Loucy (cell line): ENCODE results near the gene MARCHF2.

Experiments used
- H2AFZ ChIP-seq: fragments of 200-600 bp; sonication (generic); 2 replicates; pipeline ENCODE4 v1.6.0; 2016; ENCODE audit warnings: antibody characterized with exemption, mild to moderate bottlenecking, low read length, moderate library complexity
- H3F3A ChIP-seq: fragments of 200-600 bp; 2 replicates; pipeline ENCODE4 v1.6.0; 2016; ENCODE audit warnings: antibody characterized with exemption, low read depth, mild to moderate bottlenecking
- H3K27me3 ChIP-seq: fragments of 200-600 bp; sonication (generic); 2 replicates; pipeline ENCODE4 v1.6.1; 2014; ENCODE audit warnings: low read length, mild to moderate bottlenecking; ENCODE audit not compliant: insufficient read depth, poor library complexity, severe bottlenecking
- H3K36me3 ChIP-seq: fragments of 200-600 bp; sonication (generic); 2 replicates; pipeline ENCODE4 v1.6.1; 2016; ENCODE audit warnings: low read length; ENCODE audit not compliant: insufficient read depth
- H3K4me1 ChIP-seq: fragments of 200-600 bp; sonication (generic); 2 replicates; pipeline ENCODE4 v1.5.1; 2014; ENCODE audit warnings: low read length, mild to moderate bottlenecking; ENCODE audit not compliant: insufficient read depth, poor library complexity, severe bottlenecking
- H3K4me2 ChIP-seq: fragments of 200-600 bp; sonication (generic); 2 replicates; pipeline ENCODE4 v1.6.0; 2014; ENCODE audit warnings: antibody characterized with exemption, low read length, low read depth, mild to moderate bottlenecking; ENCODE audit not compliant: poor library complexity, severe bottlenecking
- H3K4me3 ChIP-seq: fragments of 200-600 bp; sonication (generic); 2 replicates; pipeline ENCODE4 v1.5.1; 2014; ENCODE audit warnings: low read length, mild to moderate bottlenecking, mixed read lengths; ENCODE audit not compliant: poor library complexity, severe bottlenecking
- H3K79me2 ChIP-seq: fragments of 200-600 bp; sonication (generic); 2 replicates; pipeline ENCODE4 v1.6.1; 2014; ENCODE audit warnings: low read length; ENCODE audit not compliant: insufficient read depth
- H3K9ac ChIP-seq: fragments of 200-600 bp; sonication (generic); 2 replicates; pipeline ENCODE4 v1.6.0; 2014; ENCODE audit warnings: mild to moderate bottlenecking, low read depth, low read length, moderate library complexity; ENCODE audit not compliant: poor library complexity, severe bottlenecking
- H3K9me2 ChIP-seq: fragments of 200-600 bp; sonication (generic); replicated peaks from 2 replicates; pipeline ENCODE4 v1.6.1; 2016; ENCODE audit warnings: low read depth, low read length, mixed read lengths
- H3K9me3 ChIP-seq: fragments of 200-600 bp; sonication (generic); 2 replicates; pipeline ENCODE4 v1.6.1; 2014; ENCODE audit warnings: mild to moderate bottlenecking, antibody characterized with exemption, low read length, low read depth; ENCODE audit not compliant: insufficient read depth
- H4K20me1 ChIP-seq: fragments of 200-600 bp; sonication (generic); 2 replicates; pipeline ENCODE4 v1.6.0; 2014; ENCODE audit warnings: antibody characterized with exemption, low read length, mild to moderate bottlenecking; ENCODE audit not compliant: insufficient read depth, poor library complexity, severe bottlenecking
- EZH2phosphoT487 ChIP-seq: fragments of 200-600 bp; IDR thresholded peaks from 2 replicates; pipeline ENCODE4 v1.6.1; 2018; ENCODE audit warnings: antibody characterized with exemption, mild to moderate bottlenecking, moderate library complexity, borderline replicate concordance
- TF ChIP-seq, protein P1 (sequence below): fragments of 200-600 bp; sonication (generic); conservative IDR thresholded peaks from 2 replicates; pipeline ENCODE4 v1.5.1; 2014; ENCODE audit warnings: mild to moderate bottlenecking, antibody characterized with exemption, low read length

The MARCHF2 gene

DNA sequence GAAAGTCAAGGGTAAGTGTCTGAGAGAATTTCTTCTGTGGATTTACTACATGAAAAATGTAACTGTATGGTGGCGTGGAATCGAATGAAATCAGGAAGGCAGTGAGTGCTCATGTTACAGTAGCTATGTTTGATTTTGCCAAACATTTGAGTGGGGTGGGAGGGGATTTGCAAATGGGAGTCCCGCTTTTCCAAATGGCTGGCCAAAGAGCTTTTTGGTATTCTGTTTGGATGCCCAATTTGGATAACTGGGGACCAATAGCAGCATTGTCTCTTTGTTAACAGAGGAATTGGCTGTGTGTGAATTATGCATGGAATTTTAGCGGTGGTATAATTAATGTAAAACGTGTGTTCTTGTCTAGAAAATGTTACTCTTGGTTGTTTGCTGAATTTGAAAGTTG is 49.5 kb downstream of the MARCHF2 start:
- Histone ChIP-seq H3K36me3 (peaks cover 99% of the 10 kb centered on the region), H2AFZ (no peak overlapping the region), H3K9me2 (no peaks in the 10 kb centered on the region), H3K9me3 (no peaks in the 10 kb centered on the region), H3K4me1 (peaks cover under 1% of the 10 kb centered on the region), H3K79me2 (peaks cover 96% of the 10 kb centered on the region), H3K9ac (no peak overlapping the region), H3K27me3 (no peaks in the 10 kb centered on the region), H3K4me2 (no peak overlapping the region), H4K20me1 (peaks cover 97% of the 10 kb centered on the region), H3K4me3 (no peak overlapping the region), H3F3A (no peaks in the 10 kb centered on the region)
- TF ChIP-seq, protein P1, sequence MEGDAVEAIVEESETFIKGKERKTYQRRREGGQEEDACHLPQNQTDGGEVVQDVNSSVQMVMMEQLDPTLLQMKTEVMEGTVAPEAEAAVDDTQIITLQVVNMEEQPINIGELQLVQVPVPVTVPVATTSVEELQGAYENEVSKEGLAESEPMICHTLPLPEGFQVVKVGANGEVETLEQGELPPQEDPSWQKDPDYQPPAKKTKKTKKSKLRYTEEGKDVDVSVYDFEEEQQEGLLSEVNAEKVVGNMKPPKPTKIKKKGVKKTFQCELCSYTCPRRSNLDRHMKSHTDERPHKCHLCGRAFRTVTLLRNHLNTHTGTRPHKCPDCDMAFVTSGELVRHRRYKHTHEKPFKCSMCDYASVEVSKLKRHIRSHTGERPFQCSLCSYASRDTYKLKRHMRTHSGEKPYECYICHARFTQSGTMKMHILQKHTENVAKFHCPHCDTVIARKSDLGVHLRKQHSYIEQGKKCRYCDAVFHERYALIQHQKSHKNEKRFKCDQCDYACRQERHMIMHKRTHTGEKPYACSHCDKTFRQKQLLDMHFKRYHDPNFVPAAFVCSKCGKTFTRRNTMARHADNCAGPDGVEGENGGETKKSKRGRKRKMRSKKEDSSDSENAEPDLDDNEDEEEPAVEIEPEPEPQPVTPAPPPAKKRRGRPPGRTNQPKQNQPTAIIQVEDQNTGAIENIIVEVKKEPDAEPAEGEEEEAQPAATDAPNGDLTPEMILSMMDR: no peak
- no peak for TF ChIP-seq EZH2phosphoT487

DNA sequence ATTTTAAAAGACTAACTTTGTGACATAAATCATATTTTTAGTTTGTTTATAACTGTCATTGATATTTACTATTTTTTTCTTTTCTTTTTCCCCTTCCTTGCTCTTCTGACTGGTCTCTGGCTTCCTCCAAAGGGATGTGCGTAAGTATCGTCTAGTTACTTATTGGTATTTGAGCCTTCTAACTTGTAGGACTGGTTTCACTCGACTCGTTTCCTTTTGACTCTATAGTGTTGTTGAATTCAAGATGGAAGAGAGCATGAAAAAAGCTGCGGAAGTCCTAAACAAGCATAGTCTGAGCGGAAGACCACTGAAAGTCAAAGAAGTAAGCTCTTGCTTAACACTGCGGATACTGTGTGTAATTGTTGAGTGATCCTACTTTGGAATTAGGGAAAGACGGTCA is 50.3 kb downstream of the MARCHF2 start:
- H3K4me3 ChIP-seq: no peak overlapping the region
- H3K27me3 ChIP-seq: no peaks in the 10 kb centered on the region
- no peak overlapping the region for H2AFZ ChIP-seq
- H3F3A ChIP-seq: no peaks in the 10 kb centered on the region
- H4K20me1 ChIP-seq: peaks cover 94% of the 10 kb centered on the region
- H3K9ac ChIP-seq: no peak overlapping the region
- H3K4me1 ChIP-seq: no peaks in the 10 kb centered on the region
- TF ChIP-seq EZH2phosphoT487: no peak
- TF ChIP-seq, protein P1: no peak
- H3K79me2 ChIP-seq: peaks cover 94% of the 10 kb centered on the region
- H3K9me2 ChIP-seq: no peaks in the 10 kb centered on the region
- no peak overlapping the region for H3K4me2 ChIP-seq
- H3K36me3 ChIP-seq: peaks cover 99% of the 10 kb centered on the region
- H3K9me3 ChIP-seq: no peaks in the 10 kb centered on the region

- Histone ChIP-seq H3K79me2 (peaks cover 86% of the 10 kb centered on the region), H3K4me1 (no peaks in the 10 kb centered on the region), H3K9ac (no peak overlapping the region), H3K4me2 (no peak overlapping the region), H3K9me2 (no peaks in the 10 kb centered on the region), H3F3A (no peaks in the 10 kb centered on the region), H3K4me3 (no peak overlapping the region), H3K9me3 (no peaks in the 10 kb centered on the region), H3K27me3 (no peaks in the 10 kb centered on the region), H3K36me3 (peaks cover 99% of the 10 kb centered on the region), H4K20me1 (peaks cover 80% of the 10 kb centered on the region), H2AFZ (no peak overlapping the region)
- TF ChIP-seq EZH2phosphoT487: no peak
- TF ChIP-seq, protein P1: no peak
These were observed 52.9 kb downstream of the MARCHF2 start for GRCh38 chr19:8466018-8466417.
